GM10266 (cell line): ENCODE data around the gene ATP2B3.

Experiments used
- DNase-seq: peaks from one replicate; pipeline ENCODE4 v3.0.0; 2012; ENCODE audit errors: extremely low spot score
- CTCF ChIP-seq: IDR thresholded peaks from 2 replicates; pipeline ENCODE4 v1.5.1; 2012; ENCODE audit warnings: mild to moderate bottlenecking, low read depth; ENCODE audit not compliant: control insufficient read depth, insufficient read depth; ENCODE audit errors: missing control alignments

Gene ATP2B3

GRCh38 chrX:153593811-153594500 is 76.5 kb downstream of the ATP2B3 start:
- TF ChIP-seq CTCF = no peak
- DNase-seq = no peak

GRCh38 chrX:153595387-153595786 is 77.9 kb downstream of the ATP2B3 start:
- no peak for TF ChIP-seq CTCF
- no peak for DNase-seq

GRCh38 chrX:153595859-153596857 is 78.7 kb downstream of the ATP2B3 start:
- TF ChIP-seq CTCF = no peak
- no peak for DNase-seq

DNA sequence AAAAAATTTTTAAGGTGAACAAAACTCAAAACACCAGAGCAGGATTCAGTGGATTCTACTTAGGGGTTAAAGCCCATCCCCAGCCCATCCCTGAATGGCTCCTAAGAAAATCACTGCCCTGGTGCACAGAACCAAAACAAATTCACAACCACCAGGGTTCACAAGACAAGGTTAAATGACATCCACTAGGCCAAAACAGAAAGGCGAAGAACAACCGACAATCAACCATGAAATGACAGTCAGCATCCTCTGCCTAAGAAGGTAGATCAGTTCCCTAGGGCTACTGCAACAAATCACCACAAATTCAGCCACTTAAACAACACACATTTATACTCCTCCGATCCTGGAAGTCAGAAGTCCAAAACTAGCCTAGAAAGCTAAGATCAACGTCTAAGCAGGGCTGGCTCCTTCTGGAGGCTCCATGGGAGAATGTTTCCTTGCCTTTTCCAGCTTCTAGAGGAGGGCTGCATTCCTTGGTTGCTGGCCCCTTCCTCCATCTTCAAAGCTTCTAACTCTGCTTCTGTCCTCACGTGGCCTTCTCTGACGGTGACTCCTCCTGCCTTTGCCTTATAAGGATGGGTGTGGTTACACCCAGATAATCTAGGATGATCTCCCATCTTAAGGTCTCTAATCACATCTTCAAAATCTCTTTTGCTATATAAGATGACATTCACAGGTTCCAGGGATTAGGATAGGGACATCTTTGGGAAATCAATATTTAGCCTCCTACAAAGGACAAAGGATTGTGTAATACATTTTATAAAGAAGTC is 79.7 kb downstream of the ATP2B3 start:
- no peak for DNase-seq
- TF ChIP-seq CTCF = no peak

GRCh38 chrX:153598541-153599191 is 81.2 kb downstream of the ATP2B3 start, which contains the start of gene CCNQ:
TSS of gene CCNQ (minus strand) at chrX:153599139. CDS start at chrX:153599073, 66 bp downstream.
- peak; percentile 22 for DNase-seq
- no peak for TF ChIP-seq CTCF

DNA sequence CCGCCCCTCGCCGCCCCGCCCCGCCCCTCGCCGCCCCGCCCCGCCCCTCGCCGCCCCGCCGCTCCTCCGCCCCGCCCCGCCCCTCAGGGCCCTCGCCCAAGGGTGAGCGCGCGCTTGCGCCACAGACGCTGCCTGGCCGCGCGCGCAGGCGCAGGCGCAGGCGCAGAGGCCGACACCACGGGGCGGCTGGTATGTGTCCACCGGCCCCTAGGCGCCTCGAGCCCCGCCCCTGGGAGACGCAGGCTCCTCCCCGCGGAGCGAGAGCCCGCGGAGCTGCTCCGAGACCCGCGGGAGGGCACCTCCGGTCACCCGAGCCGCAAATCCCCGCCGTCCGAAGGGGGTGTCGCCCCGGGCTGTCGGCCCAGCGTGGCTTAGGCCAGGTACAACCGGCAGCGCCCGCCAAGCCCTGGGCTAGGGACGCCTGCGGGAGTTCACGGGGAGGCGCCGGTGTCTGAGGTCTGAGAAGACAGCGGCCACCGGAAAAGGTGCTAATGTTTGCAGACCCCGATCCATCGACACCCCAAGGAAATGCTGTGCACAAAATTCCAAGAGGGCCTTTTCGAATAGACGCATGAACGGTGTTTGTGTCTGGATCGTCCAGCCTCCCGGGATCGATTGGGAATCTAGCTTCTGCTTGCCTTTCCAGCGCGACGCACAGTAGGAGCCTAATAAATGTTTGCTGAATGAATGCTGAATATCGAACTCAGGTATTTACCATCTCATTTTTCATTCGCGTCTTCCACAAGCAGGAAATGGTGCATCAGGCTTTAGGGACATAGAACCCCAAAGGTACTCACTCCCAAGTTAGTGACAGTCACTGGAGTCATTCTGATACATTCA is 82.0 kb downstream of the ATP2B3 start:
- peak; percentile 96 for DNase-seq

More for the DNA sequence above, 82.0 kb downstream of the ATP2B3 start:
- no peak for TF ChIP-seq CTCF
